HCT116 (cell line): ENCODE measurements around the gene GRID2. TPM values are rescaled to one million over a fixed set of nuclear protein-coding genes. Genes with fewer than 3 reads are reported as not detected.

Experiments used
- ATAC-seq: fragments of 200-7000 bp; cut with Tn5 transposase; 2 replicates; pipeline ENCODE4 v1.9.1; 2020; ENCODE audit warnings: mild to moderate bottlenecking, moderate library complexity
- BruUV-seq: library from RNA; stranded (reverse); fragments of 400-500 nt; replicated peaks from 2 replicates; lab custom pipeline; 2021; lab: Mats Ljungman, UMichigan
- CTCF ChIA-PET: fragments of 300-600 bp; sonication (Branson Sonifier 250); formaldehyde crosslinking; loops from one replicate; lab custom pipeline; 2021; ENCODE audit warnings: antibody characterized with exemption; lab: Charles Lee
- POLR2A ChIA-PET: fragments of 300-600, 350-600 bp; sonication (Branson Sonifier 250); formaldehyde crosslinking; loops from one replicate; lab custom pipeline; 2021; ENCODE audit warnings: antibody characterized with exemption; lab: Charles Lee
- RAD21 ChIA-PET, 2 experiments: fragments of 300-600 bp; sonication (Branson Sonifier 250); formaldehyde crosslinking; loops; one replicate each; lab custom pipeline; 2023; ENCODE audit warnings: low total read pairs in 2 of 2; ENCODE audit not compliant: uncharacterized antibody in 2 of 2, unreplicated experiment in 2 of 2, low non-redundant PET in 1 of 2; lab: Charles Lee
- DNase-seq: peaks from one replicate; pipeline ENCODE4 v3.0.0-alpha.2; 2010; ENCODE audit warnings: low read depth, low spot score
- H2AFZ ChIP-seq: fragments of 200-600 bp; shearing (Covaris generic), sonication (generic); 2 replicates; pipeline ENCODE4 v1.6.1; 2017; ENCODE audit warnings: low read depth, mixed run types, mixed read lengths, antibody characterized with exemption, low read length; ENCODE audit not compliant: poor library complexity, severe bottlenecking
- H3K27ac ChIP-seq: 2 replicates; pipeline ENCODE4 v1.5.1; 2012; ENCODE audit warnings: low read depth, low read length
- H3K27me3 ChIP-seq: fragments of 200-600 bp; sonication (generic); 2 replicates; pipeline ENCODE4 v1.6.1; 2016; ENCODE audit warnings: mixed run types, low read length, mixed read lengths; ENCODE audit not compliant: insufficient read depth
- H3K36me3 ChIP-seq, 2 experiments: fragments of 200-500 bp in 1 of 2; fragments of 200-600 bp in 1 of 2; sonication (Bioruptor generic) in 1 of 2; sonication (generic) in 1 of 2; 2 replicates each; pipeline versions ENCODE4 v1.5.1 to v1.6.1; 2014 to 2016; ENCODE audit warnings: low read length in 2 of 2, inconsistent platforms in 1 of 2, mixed read lengths in 1 of 2, mixed run types in 1 of 2; ENCODE audit not compliant: insufficient read depth in 2 of 2, control insufficient read depth in 1 of 2
- H3K4me1 ChIP-seq, 2 experiments: fragments of 200-600 bp in 1 of 2; sonication (generic) in 1 of 2; 2 replicates each; pipeline versions ENCODE4 v1.5.1 to v1.6.1; 2012 to 2017; ENCODE audit warnings: low read length in 2 of 2, inconsistent platforms in 1 of 2, mild to moderate bottlenecking in 1 of 2, mixed read lengths in 1 of 2, mixed run types in 1 of 2, moderate library complexity in 1 of 2; ENCODE audit not compliant: insufficient read depth in 2 of 2, control insufficient read depth in 1 of 2
- H3K4me2 ChIP-seq: fragments of 200-600 bp; sonication (generic); 2 replicates; pipeline ENCODE4 v1.6.1; 2017; ENCODE audit warnings: mixed run types, low read length, mixed read lengths
- H3K4me3 ChIP-seq, 2 experiments: fragments of 200-600 bp in 1 of 2; sonication (generic) in 1 of 2; replicated peaks in 1 of 2; 2 replicates each; pipeline ENCODE4 v1.5.1; 2011 to 2016; ENCODE audit warnings: low read length in 2 of 2, control low read depth in 1 of 2, low read depth in 1 of 2, mild to moderate bottlenecking in 1 of 2, mixed read lengths in 1 of 2, mixed run types in 1 of 2
- H3K79me2 ChIP-seq: fragments of 200-600 bp; sonication (generic); 2 replicates; pipeline ENCODE4 v1.6.1; 2017; ENCODE audit warnings: mild to moderate bottlenecking, mixed run types, low read length, moderate library complexity, mixed read lengths; ENCODE audit not compliant: insufficient read depth
- H3K9ac ChIP-seq: fragments of 200-600 bp; sonication (generic); 2 replicates; pipeline ENCODE4 v1.6.1; 2016; ENCODE audit warnings: low read length, mixed read lengths
- H3K9me2 ChIP-seq: fragments of 200-600 bp; sonication (generic), shearing (Covaris generic); 2 replicates; pipeline ENCODE4 v1.6.1; 2017; ENCODE audit warnings: mixed run types, mild to moderate bottlenecking, moderate library complexity; ENCODE audit not compliant: insufficient read depth
- H3K9me3 ChIP-seq, 2 experiments: fragments of 200-500 bp in 1 of 2; fragments of 200-600 bp in 1 of 2; sonication (Bioruptor generic) in 1 of 2; sonication (generic) in 1 of 2; 2 replicates each; pipeline ENCODE4 v1.6.1; 2014 to 2017; ENCODE audit warnings: low read length in 2 of 2, mixed read lengths in 2 of 2, inconsistent platforms in 1 of 2, low read depth in 1 of 2, mild to moderate bottlenecking in 1 of 2, mixed run types in 1 of 2, moderate library complexity in 1 of 2; ENCODE audit not compliant: control insufficient read depth in 1 of 2, insufficient read depth in 1 of 2
- H4K20me1 ChIP-seq: fragments of 200-600 bp; sonication (generic), shearing (Covaris generic); 2 replicates; pipeline ENCODE4 v1.6.1; 2017; ENCODE audit warnings: mixed run types, mild to moderate bottlenecking, moderate library complexity; ENCODE audit not compliant: insufficient read depth
- CEBPB ChIP-seq: IDR thresholded peaks from 2 replicates; pipeline ENCODE4 v1.6.1; 2012; ENCODE audit warnings: low read depth
- EGR1 ChIP-seq: IDR thresholded peaks from 2 replicates; pipeline ENCODE4 v1.6.1; 2012; ENCODE audit warnings: low read depth
- ELF1 ChIP-seq: IDR thresholded peaks from 2 replicates; pipeline ENCODE4 v1.6.1; 2012; ENCODE audit warnings: low read depth, borderline replicate concordance
- EZH2 ChIP-seq: fragments of 200-600 bp; sonication (generic); IDR thresholded peaks from 2 replicates; pipeline ENCODE4 v1.6.1; 2017; ENCODE audit warnings: antibody characterized with exemption, mixed run types
- EZH2phosphoT487 ChIP-seq: fragments of 200-600 bp; IDR thresholded peaks from 2 replicates; pipeline ENCODE4 v1.6.1; 2018; ENCODE audit warnings: antibody characterized with exemption, borderline replicate concordance
- FOSL1 ChIP-seq: IDR thresholded peaks from 2 replicates; pipeline ENCODE4 v1.6.1; 2012; ENCODE audit warnings: low read depth
- JUND ChIP-seq: IDR thresholded peaks from 2 replicates; pipeline ENCODE4 v1.6.1; 2012
- MAX ChIP-seq: IDR thresholded peaks from 2 replicates; pipeline ENCODE4 v1.6.1; 2012
- POLR2A ChIP-seq: IDR thresholded peaks from 2 replicates; pipeline ENCODE4 v1.7.0; 2011; ENCODE audit warnings: borderline replicate concordance; ENCODE audit not compliant: insufficient read depth, insufficient read length; ENCODE audit errors: extremely low read depth
- POLR2AphosphoS5 ChIP-seq: IDR thresholded peaks from 2 replicates; pipeline ENCODE4 v1.6.1; 2011; ENCODE audit warnings: mild to moderate bottlenecking, low read depth, low read length, moderate library complexity
- RAD21 ChIP-seq: IDR thresholded peaks from 2 replicates; pipeline ENCODE4 v1.6.1; 2012; ENCODE audit warnings: low read depth, mild to moderate bottlenecking
- SIN3A ChIP-seq: IDR thresholded peaks from 2 replicates; pipeline ENCODE4 v1.6.1; 2012; ENCODE audit warnings: low read depth
- SP1 ChIP-seq: IDR thresholded peaks from 2 replicates; pipeline ENCODE4 v1.6.1; 2012; ENCODE audit warnings: low read depth
- SRF ChIP-seq: IDR thresholded peaks from 2 replicates; pipeline ENCODE4 v1.6.1; 2012; ENCODE audit warnings: low read depth
- TCF7L2 ChIP-seq: IDR thresholded peaks from 2 replicates; pipeline ENCODE4 v1.7.0; 2011; ENCODE audit warnings: borderline replicate concordance, inconsistent platforms; ENCODE audit not compliant: insufficient read depth, insufficient read length; ENCODE audit errors: extremely low read depth
- YY1 ChIP-seq: IDR thresholded peaks from 2 replicates; pipeline ENCODE4 v1.6.1; 2011; ENCODE audit warnings: low read length, low read depth, moderate library complexity, mild to moderate bottlenecking; ENCODE audit not compliant: insufficient replicate concordance; ENCODE audit errors: extremely low read depth
- ZFX ChIP-seq: fragments of 450-650 bp; IDR thresholded peaks from 2 replicates; pipeline ENCODE4 v1.6.1; 2017
- ZNF274 ChIP-seq: fragments of 200-500 bp; sonication (Bioruptor generic); IDR thresholded peaks from 2 replicates; pipeline ENCODE4 v1.6.1; 2014; ENCODE audit warnings: mild to moderate bottlenecking, low read depth, low read length, inconsistent platforms
- intact Hi-C: fragments of 100-400 bp; cut with micrococcal nuclease; formaldehyde crosslinking; loops from 2 replicates; pipeline ENCODE4 v1.10.0; 2022
- total RNA-seq: library from RNA; stranded (reverse); gene quantifications from one replicate; pipeline ENCODE4 v1.2.1, GENCODE V29; 2021; ENCODE audit not compliant: unreplicated experiment
- TF ChIP-seq, protein P1 (sequence below): IDR thresholded peaks from 2 replicates; pipeline ENCODE4 v1.6.1; 2012; ENCODE audit warnings: low read depth

Gene GRID2
- total RNA-seq, 1 experiment from 2014 or later, result not detected

- TF ChIP-seq, protein P1, sequence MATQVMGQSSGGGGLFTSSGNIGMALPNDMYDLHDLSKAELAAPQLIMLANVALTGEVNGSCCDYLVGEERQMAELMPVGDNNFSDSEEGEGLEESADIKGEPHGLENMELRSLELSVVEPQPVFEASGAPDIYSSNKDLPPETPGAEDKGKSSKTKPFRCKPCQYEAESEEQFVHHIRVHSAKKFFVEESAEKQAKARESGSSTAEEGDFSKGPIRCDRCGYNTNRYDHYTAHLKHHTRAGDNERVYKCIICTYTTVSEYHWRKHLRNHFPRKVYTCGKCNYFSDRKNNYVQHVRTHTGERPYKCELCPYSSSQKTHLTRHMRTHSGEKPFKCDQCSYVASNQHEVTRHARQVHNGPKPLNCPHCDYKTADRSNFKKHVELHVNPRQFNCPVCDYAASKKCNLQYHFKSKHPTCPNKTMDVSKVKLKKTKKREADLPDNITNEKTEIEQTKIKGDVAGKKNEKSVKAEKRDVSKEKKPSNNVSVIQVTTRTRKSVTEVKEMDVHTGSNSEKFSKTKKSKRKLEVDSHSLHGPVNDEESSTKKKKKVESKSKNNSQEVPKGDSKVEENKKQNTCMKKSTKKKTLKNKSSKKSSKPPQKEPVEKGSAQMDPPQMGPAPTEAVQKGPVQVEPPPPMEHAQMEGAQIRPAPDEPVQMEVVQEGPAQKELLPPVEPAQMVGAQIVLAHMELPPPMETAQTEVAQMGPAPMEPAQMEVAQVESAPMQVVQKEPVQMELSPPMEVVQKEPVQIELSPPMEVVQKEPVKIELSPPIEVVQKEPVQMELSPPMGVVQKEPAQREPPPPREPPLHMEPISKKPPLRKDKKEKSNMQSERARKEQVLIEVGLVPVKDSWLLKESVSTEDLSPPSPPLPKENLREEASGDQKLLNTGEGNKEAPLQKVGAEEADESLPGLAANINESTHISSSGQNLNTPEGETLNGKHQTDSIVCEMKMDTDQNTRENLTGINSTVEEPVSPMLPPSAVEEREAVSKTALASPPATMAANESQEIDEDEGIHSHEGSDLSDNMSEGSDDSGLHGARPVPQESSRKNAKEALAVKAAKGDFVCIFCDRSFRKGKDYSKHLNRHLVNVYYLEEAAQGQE, result no peak
- no peak for TF ChIP-seq SIN3A
- no peak for TF ChIP-seq EZH2
- no peak for TF ChIP-seq ELF1
These were observed 374.0 kb downstream of the GRID2 start (continued) for GRCh38 chr4:92677805-92678204.

DNA sequence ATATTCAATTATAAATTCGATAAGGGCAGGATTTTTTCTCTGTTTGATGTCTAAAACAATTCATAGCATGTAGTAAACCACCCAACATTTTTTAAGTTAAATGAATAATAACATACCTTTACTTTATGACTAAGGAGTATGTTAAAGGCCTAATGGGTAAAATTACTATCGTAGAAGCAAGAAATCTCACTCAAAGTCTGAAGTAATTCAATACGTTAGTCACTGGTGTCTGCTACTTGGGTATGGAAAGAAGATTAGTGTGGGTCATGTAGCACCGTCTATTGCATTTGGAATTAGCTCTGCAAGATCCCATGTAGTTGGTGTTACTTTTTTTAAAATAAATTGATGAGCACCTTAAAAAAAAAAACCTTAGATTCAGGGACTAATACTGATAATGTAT lies 374.5 kb downstream of the GRID2 start:
- intact Hi-C loops, result no loop called here
- Histone ChIP-seq H3K79me2 (no peaks in the 10 kb centered on the region), H3K27ac (no peak overlapping the region), H3K4me1 (no peaks in the 10 kb centered on the region), H3K27me3 (no peaks in the 10 kb centered on the region), H3K9me3 (no peaks in the 10 kb centered on the region), H4K20me1 (no peaks in the 10 kb centered on the region), H3K4me3 (no peak overlapping the region), H3K4me2 (no peak overlapping the region), H3K9ac (no peak overlapping the region), H3K36me3 (no peaks in the 10 kb centered on the region), H3K9me2 (no peaks in the 10 kb centered on the region), H2AFZ (no peak overlapping the region)
- DNase-seq (no peak), ATAC-seq (no peak)
- ChIA-PET CTCF (no interaction called here), POLR2A (no interaction called here), RAD21 (no interaction called here)
- BruUV-seq, result no TSS peak
- TF ChIP-seq SRF (no peak), TCF7L2 (no peak), SP1 (no peak), CEBPB (no peak), ZFX (no peak), ZNF274 (no peak), SIN3A (no peak), EGR1 (no peak), JUND (no peak), POLR2A (no peak), EZH2phosphoT487 (no peak), RAD21 (no peak), FOSL1 (no peak), POLR2AphosphoS5 (no peak), MAX (no peak), EZH2 (no peak), ELF1 (no peak), YY1 (no peak)
- TF ChIP-seq, protein P1, result no peak
